LNCAP (cell line): Measurements from ENCODE around the gene KCTD10.

Source experiments
- CTCF ChIP-seq: fragments of 450-650 bp; IDR thresholded peaks from 2 replicates; pipeline ENCODE4 v1.5.1; 2017; ENCODE audit warnings: mild to moderate bottlenecking

KCTD10 gene

GRCh38 chr12:109493938-109494337 lies 16.8 kb upstream of the KCTD10 start:
- no peak for TF ChIP-seq CTCF

DNA sequence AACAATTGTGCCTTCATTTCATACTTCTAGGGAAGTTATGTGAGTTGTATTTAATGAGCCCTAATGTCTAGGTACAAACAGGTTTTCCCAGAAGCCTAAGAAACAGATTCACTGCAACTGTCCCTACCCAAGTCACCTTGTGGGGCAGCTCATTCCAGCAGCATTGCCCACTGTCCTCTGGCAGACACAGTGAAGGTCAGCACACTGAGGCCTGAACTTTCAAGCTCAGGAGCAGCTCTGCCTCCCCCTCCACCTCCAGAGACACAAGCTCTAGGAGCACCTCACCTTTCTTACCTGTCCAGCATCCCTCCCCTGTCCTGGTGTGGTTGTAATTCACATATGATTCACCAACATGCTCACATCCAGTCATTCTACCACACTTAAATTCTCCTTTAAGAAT lies 16.0 kb upstream of the KCTD10 start:
- TF ChIP-seq CTCF = no peak

DNA sequence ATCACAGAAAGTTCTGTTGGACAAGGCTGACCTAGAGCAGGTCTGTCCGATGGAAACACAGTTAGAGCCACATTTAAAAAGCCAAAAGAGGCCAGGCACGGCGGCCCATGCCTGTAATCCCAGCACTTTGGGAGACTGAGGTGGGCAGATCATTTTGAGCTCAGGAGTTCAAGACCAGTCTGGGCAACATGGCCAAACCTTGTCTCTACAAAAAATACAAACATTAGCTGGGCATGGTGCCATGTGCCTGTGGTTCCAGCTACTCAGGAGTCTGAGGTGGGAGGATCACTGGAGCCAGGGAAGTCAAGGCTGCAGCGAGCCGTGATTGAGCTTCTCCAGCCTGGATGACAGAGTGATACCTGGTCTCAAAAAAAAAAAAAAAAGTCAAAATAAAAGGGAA lies 15.3 kb upstream of the KCTD10 start:
- no peak for TF ChIP-seq CTCF

DNA sequence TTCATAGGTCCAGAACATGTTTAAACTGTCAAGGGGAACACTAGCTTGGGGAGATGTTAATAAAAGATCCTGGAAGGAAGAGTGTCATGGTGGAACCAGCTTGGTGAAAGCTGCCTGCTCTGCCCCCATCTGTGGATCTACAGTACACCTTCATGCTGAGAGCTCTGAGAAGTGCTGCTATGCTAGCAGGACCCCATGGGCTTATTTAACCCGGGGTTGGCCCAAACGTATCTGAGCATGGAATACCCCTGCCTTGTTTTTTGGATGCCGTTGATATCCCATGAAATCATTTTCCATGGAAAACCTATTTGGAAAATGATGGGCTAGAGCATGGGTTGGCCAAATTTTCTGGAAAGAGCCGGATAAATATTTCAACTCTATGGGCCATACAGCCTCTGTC lies 14.6 kb upstream of the KCTD10 start:
- TF ChIP-seq CTCF = no peak

- no peak for TF ChIP-seq CTCF
These were observed 13.0 kb upstream of the KCTD10 start for GRCh38 chr12:109489955-109490565.

GRCh38 chr12:109489016-109489954 lies 12.2 kb upstream of the KCTD10 start:
- no peak for TF ChIP-seq CTCF

- TF ChIP-seq CTCF = no peak
These were observed 11.1 kb upstream of the KCTD10 start for GRCh38 chr12:109488051-109488665.
